ENCODE results near the gene SYTL3.

DNA sequence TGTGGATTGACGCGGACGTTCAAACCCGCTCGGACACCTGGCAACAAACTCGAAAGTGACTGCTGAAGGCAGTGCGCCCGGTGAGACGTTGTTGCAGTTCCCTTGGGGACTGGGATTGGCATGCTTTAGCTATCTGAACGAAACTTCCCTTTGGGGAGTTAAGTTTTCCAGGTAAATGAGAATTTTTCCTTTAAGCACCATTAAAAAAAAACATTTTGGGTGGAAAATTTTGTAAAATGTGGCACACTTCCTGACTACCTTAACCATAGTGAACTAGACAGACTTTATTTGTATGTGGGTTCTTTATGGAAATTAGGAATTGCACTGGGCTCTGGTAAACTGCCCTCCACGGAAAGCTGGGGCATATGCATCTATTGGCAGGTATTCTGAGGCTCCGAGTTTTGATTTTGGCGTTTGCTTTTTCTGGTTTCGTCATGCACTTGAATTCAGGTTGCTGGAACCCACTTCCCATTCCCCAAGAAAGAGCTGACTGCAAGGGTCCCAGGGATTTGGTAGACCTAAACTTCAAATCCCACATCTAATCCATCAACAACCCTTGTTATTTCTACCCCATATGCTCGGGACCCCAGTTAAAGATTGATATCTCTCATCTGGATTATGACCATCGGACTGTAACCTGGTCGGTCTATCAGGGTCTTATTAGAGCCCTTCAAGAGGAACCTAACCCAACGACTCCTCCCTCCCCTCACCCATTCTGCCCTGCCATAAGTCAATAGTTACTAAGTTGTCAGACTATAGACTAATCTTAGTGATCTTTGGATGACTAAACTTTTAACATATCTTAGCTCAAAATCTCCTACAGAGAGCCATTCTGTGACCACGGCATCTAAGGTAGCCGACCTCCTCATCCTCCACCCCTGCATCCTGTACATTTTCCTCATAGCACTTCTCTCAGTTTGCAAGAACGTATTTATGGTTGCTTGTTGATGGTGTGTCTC lies 4.5 kb upstream of the SYTL3 start:
- TF ChIP-seq, protein P1, sequence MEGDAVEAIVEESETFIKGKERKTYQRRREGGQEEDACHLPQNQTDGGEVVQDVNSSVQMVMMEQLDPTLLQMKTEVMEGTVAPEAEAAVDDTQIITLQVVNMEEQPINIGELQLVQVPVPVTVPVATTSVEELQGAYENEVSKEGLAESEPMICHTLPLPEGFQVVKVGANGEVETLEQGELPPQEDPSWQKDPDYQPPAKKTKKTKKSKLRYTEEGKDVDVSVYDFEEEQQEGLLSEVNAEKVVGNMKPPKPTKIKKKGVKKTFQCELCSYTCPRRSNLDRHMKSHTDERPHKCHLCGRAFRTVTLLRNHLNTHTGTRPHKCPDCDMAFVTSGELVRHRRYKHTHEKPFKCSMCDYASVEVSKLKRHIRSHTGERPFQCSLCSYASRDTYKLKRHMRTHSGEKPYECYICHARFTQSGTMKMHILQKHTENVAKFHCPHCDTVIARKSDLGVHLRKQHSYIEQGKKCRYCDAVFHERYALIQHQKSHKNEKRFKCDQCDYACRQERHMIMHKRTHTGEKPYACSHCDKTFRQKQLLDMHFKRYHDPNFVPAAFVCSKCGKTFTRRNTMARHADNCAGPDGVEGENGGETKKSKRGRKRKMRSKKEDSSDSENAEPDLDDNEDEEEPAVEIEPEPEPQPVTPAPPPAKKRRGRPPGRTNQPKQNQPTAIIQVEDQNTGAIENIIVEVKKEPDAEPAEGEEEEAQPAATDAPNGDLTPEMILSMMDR (optimal IDR thresholded peaks at IDR 0.05 in 1 of 3, IDR thresholded peaks at IDR 0.05 in 1 of 3, conservative IDR thresholded peaks at IDR 0.05 in 1 of 3; ENCODE audit: extremely low read depth in 1 of 3, insufficient read depth in 2 of 3, low read length in 3 of 3), result no peak
- no peak for TF ChIP-seq EZH2 (IDR thresholded peaks at IDR 0.05; ENCODE audit: low read length)

All from keratinocyte (primary cell).